ENCODE results near the gene ABLIM3.

ABLIM3 gene

DNA sequence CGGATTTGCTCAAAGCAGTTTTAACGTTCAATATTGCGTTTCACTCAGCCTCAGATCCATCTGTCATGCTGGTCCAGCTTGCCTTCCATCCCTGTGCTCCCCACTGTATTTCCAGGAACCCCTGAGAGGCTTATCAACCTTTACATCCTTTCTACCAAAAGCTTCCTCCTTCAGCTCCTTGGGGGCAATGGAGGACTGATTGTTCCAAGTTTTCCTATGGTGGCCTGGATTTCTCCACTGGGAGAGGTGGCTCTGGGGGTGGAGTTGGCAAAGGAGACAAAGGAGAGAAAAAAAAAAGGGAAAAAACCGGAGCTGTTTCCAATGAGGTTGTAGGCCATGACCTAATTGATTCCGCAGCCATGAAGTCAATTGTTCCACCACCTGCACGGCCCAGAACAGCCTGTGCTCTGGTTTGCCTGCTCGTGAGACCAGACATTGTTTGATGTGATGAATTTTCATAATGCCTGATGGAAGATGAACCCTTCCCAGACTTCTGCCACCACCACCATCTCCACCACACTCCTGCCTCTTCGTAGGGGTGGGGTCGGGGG is 54.1 kb downstream of the ABLIM3 start:
- DNase-seq: no peak

DNA sequence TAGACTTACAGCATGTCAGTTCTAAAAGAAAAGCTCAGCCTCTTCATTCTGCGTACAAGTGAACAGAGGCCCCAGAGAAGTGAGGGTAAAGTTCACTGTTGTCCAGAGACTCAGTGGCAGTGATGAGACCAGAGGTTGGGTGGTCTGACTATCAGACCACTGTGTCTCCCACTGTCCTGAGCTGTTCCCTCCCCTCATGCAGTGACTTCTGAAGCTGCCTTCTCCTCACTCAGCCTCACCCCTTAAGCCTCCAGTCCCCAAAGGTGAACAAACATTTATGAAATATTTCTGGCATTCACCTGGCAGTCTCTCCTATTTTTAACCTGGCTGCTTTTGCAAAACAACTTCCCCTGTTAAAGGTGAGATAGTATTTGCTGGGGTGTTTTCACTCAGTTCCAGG is 54.7 kb downstream of the ABLIM3 start:
- DNase-seq: no peak

DNA sequence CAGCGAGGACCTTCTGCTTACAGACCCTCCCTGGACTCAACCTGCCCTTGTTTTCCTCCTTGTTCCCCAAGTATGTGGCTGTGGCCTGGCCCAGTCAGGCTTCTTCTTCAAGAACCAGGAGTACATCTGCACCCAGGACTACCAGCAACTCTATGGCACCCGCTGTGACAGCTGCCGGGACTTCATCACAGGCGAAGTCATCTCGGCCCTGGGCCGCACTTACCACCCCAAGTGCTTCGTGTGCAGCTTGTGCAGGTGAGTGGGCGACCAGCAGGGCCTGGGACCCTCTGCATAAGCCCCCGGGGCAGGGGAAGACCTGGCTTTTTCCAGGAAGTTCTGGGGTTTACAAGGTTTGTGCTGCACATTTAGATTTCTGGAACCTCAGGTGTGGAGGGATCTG is 56.9 kb downstream of the ABLIM3 start:
- no peak for DNase-seq

DNA sequence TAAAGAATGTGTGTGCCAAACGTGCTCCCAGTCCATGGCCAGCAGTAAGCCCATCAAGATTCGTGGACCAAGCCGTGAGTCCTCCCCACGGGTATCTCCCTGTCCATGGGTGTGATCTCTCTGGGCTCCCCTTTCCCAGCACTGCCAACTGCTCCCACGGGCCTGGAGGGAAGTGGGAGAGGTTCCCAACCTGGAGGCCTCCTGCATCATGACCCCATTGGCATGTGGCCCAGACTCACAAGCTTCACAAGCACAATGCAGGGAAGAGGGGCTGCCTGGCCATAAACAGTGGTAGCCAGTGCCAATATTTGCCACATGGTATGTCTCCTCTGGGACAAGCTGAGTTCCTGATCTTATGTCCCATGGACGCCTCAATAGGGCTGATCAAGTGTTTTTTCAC is 59.1 kb downstream of the ABLIM3 start:
- DNase-seq: no peak

DNA sequence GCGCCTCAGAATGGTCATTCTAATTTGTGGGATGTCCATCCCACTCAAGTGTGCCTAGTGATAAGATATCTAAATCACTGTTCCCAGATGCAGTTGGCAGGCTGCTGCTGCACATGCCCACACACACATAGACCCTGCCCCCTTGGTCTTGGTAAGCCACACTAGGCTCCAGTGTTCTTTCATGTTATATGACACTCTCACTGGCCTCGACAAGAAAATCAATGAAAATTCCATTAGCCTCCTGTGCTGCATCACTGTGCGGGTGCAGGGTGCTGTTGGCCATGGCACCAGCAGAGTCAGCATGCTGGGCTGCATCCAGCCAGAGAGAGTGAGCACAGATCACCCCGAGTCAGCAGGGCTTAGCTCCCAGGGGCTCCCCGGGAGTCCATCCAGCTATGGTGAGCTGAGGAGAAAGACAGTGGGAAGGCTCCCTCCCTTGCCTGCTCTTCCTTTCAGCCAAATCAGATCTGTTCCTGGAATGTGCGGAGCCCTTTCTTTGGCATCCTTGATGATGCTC is 59.9 kb downstream of the ABLIM3 start:
- DNase-seq: no peak

DNA sequence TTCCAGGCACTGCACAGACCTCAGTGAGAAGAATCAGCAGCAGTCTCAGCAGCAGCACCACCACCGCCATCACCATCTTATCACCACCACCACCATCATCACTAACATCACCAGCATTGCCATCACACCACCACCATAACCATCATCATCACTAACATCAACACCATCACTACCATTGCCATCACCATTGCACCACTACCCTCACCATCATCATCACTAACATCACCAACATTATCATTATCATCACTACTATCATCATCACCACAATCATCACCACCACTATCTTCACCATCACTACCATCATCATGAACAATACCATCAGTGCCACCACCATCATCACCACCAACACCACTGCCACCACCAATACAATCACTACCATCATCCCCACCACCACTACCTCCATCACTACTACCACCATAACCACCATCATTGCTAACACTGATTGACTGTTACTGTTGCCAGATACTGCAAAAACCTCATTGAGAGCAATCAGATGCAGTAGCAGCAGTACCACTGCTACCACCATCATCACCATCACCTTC is 61.7 kb downstream of the ABLIM3 start:
- no peak for DNase-seq

DNA sequence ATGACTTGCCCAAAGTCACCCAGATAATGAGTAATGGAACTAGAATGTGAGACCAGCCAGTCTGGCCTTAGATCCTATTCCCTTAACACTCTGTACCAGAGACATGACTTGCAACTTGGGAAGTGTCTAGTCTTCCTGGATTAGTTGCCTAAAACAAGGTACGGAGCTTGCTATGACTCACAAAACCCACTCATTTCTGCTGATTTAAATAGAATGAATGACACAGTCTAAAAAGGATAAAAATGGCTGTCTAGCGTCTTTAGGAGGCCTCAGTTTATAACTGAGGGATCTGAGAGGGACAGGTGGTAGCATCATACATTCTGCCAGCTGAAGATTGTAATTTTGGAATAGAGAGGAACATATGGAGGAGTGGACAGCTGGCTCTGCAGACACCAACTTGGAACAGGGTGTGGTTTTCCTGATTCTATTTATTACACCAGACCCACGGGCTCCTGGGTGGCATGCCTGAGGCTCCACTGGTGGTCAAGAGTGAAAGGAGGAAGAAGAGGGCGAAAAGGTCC is 62.7 kb downstream of the ABLIM3 start:
- no peak for DNase-seq

DNA sequence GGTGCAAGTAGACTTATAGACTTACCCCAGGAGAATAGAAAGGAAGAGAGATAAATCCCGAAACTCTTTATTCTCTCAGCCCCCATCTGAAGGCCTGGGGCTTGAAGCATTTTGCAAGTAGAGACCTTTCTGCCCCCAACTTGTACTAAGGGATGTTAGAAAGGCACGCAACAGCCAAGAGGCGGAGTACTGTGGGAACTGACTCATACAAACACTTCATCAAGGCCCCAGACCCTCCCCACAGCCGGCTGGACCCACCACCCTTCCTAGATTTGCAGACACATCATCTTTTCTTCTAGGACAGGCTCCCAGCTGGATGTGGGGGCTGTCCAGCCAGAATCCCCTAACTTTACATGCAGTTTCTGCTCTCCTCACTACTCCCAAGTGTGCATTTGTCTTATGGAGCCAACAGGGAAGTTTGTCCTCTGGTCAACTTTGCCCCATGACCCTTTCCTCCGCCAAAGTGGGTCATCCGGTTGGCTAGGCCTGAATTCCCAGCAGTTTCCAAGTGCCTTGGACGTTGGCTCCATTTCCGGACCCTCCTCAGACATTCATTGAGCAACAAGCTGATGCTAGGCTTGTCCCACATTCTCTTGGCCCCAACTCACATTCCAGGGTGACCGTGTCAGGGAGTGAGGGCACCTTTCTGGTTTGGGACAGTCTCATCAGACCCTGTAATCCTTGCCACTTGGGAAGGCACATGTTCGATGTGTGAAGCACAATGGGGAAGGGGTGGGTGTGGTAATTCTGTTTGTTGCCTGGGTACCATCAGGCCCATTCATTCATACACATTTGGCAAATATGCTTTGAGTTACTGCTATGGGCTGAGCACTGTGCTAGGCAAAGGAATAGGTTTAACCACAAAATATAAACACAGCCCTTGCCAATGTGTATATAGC is 64.6 kb downstream of the ABLIM3 start:
- DNase-seq: no peak

DNA sequence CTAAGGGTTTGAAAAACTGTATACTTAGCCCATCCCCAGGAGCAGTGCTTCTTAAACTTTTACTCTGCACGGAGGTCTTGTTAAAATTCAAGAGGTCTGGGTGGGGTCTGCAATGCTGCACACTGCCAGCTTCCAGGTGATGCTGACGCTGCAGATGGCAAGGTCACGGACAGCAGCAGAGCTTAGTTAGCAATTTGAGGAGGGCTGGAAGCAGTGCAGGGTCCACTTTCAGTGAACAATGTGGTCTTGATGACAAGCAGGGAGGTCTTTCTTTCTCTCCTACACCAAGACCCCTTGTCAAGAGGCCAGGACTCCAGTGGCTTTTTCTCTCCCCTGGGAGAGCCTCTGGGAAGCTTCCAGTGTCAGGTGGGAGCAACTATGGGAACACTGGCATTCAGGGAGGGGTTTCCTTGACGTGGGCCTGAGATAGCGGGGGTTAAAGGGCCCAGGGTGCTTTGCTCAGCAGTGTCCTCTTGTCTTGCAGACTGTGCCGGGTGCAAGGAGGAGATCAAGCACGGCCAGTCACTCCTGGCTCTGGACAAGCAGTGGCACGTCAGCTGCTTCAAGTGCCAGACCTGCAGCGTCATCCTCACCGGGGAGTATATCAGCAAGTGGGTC is 65.3 kb downstream of the ABLIM3 start:
- no peak for DNase-seq

DNA sequence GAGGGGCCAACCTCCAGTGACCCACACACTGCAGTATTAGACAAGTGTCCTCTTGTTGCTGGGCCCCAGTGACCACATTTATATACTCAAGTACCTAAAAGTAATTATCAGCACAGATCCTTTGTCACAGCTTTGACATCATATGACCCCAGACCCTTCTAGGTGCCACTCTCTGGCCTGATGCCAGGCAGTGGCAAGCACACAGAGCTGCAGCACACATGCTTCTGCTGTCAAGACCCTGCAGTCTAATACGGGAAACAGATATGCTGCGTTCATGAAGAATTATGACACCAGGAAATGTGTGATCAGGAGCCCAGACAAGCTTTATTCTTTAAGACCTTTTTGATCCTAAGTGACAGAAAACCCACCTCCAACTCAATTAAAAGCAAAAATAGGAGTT is 66.5 kb downstream of the ABLIM3 start:
- DNase-seq: peak; percentile 52

DNA sequence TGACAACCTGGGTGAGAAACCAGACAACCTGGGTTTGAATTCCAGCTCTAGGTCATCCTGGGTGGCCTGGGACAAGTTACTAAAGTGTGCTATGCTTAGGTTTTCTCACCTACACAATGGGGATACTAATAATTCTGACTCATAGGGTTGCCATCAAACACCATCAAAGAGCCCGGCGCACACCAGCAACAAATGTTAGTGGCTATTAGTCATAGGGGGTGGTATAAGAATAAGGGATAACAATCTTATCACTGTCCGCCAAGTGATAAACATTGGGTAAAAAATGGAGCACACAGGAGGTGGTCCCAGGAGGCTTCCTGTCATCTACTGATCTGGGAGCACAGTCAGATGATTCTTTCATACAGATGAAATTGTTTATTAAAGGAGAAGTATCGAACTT is 68.9 kb downstream of the ABLIM3 start:
- DNase-seq: peak; percentile 23

DNA sequence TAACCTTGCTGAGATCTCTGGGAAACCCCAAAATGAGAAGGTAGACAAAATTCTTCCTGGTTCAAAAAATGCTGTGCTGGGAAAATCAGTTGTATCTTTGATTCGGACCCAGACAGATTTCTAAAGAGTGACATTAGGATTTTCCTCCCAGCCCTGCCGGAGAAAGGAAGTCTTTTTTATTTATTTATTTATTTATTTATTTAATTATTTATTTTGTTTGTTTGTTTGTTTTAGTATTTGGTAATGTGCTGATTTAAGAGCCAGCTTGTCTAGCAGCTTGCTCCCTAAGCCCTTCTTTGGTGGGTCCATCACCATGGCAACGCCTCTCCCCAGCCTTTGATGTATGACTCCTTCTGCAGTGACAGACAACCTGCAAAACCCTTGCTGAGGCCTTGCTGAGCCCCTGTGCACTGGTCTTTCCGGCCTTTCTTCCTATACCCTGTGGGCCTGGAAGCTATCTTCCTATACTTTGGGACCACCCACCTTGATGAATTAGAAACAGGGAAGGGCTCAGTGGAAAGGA is 69.7 kb downstream of the ABLIM3 start:
- DNase-seq: no peak

DNA sequence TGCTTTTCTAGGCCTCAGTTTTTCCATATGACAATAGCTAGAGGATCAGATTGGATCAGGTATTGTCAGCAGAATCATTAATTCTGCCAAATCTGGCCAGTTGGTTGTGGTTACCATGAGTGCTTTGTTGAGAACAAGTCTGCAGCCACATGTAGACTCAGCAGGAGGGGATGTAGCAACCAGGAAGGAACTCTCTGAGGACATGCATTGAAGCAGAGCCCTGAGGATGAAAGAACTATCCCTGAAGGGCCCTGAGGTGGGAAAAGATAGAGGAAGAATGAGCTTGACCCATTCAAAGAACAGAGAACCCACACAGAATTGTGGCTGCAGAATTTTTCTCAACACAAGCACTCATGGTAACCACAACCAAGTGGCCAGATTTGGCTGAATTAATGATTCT is 70.3 kb downstream of the ABLIM3 start:
- DNase-seq: no peak

DNA sequence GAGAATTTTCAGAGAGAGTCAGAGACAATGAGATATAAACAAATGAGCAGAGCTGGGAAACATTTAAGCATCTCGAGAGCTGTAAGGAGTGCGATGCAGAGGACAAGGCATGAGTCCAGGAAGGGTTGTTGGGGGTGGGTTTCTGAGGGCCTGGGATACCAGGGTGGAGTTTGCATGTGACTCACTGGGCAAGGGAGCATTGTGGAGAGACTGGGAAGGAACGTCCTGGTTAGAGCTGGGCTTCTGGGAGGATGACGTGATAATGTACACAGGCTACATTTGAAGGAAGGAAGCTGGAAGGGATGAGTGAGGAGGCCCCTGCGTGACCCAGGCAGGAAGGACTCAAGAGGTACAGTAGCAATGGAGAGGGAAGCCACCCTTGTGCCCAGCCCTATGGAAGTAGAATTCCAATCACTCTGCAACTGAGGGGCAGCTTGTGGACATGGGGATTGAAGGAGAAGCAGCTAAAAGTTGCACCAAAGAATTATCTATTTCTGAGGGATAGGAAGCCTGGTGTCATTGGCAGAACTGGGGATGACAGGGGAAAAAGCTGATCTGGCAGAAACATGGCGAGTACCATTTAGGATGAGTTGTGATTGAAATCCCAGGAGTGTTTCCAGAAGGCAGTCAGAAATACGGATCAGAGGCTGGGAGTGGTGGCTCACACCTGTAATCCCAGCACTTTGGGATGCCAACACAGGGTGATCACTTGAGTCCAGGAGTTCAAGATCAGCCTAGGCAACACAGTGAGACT is 71.1 kb downstream of the ABLIM3 start:
- no peak for DNase-seq

DNA sequence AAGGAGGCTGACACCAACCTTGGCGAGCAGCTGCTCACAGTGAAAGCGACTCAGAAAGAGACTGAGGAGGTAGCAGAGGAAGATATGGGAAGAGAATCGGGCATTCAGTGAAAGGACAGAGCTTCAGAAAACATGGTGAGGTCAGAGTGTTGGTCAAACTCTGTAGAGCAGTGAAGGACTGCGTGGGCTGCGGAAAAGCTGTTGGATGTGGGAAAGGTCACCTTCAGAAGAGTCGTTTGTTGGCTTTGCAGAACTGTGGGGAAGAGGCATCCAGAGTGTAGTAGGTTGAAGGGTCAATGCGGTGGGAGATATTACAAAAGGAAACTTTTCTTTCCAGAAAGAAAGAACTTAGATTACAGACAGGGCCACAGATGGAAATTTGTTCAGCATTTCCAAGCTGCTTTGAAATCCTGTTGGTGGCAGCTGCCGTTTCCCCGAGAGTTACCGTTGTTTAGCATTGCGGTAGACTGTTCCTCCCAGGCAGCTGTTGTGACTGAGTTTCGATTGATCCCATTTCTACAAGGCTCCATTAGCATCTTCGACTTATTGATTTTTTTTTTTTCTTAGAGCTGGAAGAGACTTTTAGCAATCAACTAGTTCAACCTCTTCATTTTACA is 72.1 kb downstream of the ABLIM3 start:
- no peak for DNase-seq

DNA sequence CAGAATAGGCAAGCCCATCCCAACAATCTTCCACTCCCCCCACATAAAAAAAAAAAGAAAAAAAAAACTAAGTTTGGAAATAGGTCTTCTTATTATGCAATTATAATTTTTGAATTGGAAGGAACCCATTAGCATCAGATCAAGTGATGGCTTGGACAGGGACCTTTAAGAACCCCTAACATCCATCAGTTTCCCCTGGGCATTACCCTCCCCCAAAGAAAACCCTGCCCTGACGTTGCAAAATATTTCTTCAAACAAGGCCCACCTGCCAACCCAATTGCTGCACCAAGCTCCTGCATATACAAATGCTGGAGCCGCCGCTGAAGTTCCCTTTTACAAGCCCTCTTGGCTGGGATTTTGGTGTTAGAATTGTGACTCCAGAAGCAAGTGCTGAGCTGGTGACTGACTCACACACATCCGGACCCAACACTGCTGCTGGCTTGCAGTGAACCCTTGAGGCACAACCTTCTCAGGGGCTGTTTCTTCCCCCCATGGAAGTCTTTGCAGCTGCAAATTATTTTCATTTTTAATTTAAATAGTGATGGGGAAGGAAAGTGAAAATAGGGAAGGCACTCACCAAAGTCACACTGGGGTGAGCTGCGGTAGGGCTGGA is 74.3 kb downstream of the ABLIM3 start:
- DNase-seq: no peak

DNA sequence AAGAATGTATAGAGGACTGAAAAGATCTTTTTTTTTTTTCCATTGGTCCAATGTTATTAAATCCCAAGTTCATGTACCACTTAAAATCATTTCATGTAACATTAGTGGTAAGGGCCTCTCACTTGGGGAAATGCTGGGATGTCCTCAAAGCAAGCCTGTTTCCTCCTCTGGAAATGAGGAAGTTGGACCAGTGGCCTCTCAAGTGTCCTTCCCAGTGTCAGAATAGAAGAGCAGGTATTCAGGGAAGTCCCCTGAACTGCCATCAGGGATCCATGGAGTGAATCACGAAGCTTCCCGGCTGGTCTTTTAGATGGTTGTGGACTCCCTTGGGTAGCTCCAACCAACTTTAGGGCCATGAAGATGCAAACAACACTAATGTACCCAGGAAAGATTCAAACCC is 75.2 kb downstream of the ABLIM3 start:
- DNase-seq: no peak

DNA sequence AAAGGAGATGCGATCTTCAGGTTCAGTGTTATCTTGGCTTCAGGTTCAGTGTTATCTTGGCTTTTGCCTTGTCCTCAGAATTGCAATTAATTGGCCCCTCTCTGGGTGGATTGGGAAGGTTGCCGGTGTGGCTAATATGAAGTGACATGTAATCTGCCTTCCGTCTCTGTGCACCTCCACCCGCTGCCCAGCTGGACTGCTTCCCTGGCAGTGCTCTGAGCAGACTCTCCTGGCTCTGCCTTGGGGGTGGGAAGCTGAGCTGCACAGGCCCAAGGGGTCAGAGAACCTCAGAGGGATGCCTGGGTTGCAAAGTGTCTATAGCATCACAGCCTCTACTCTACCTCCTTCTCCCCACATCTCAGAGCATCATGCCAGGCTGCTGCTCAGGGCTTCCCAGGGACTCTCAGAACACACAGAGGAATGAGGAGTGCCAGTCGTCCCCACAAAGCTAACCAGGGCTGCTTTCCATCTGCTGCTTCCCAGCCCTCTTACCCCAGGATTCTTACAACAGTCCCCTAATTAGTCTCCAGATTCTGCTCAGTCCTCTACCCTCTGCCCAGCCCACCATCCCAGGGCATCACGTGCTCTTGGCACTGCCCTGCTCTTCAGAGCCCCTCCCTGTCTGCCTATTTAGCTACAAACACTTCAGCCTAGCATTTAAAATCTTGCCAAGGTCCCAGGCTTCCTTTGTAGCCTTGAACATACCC is 76.0 kb downstream of the ABLIM3 start:
- no peak for DNase-seq

DNA sequence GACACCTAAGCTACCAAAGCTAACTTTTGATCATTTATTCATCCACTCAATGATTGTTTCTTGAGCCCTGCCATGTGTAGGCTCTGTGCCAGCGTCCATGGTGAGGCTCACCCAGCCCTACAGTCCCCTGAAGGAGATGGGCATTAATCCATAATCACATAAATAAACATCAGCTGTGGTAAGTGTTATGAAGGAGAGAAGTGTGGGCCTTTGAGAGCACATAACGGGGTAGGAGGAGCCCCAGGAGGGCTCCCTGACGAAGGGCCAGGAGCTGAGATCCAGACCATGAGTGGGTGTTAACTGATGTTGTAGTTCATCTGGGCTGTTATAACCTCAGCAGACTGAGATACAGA is 76.5 kb downstream of the ABLIM3 start:
- DNase-seq: no peak

DNA sequence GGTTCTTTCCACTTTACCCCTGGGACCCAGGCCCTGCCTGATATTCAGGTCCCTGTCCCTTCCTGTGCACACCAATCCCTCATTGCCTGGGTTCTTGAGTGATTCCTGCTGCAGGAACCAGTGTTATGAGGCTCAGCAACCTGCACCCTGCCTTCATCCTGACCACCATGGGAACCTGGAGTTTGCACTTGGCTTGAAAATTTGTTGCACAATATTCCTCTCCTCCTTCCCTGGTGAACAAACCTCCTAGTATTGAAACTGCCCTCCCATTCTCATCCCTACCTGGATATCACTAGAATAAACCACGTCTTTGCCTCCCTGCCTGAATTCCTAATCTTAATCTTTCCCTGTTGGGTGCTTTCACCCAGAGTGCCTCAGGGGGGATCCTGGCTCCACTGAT is 78.3 kb downstream of the ABLIM3 start:
- no peak for DNase-seq

DNA sequence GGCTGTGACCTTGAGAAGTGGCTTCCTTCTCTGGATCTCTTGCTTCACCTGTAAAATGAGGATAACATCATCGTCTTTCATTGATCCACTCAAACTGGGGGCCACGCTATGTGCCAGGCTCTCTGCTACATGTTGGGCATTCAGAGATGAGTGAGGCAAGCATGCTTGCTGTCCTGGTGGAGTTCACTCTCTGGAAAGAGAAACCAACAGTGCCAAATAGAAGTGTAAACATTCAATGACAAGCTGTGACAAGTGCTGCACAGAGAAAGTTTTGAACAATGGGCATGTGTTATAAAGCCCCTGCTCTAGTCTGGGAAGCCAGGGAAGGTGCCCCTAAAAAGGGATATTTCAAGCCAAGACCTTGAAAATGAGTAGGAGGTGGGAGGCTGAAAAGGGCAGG is 79.5 kb downstream of the ABLIM3 start:
- no peak for DNase-seq

All from hematopoietic multipotent progenitor cell treated with erythropoietin and hydrocortisone succinate and interleukin-3 and kit ligand, for 4 days (in vitro differentiated cells).